ENCODE results near the gene MALRD1. TPM values are rescaled to one million over a fixed set of nuclear protein-coding genes. Genes with fewer than 3 reads are reported as not detected.

MALRD1 gene
- total RNA-seq, 1 donor = 1.7 TPM

- DNase-seq (ENCODE audit: low read depth) = peak; percentile 61
- TF ChIP-seq CTCF (IDR thresholded peaks at IDR 0.05; ENCODE audit: insufficient read depth, low read depth, low read length) = no peak
- no peak overlapping the region for H3K4me3 ChIP-seq (ENCODE audit: low read depth, low read length)
Measured at GRCh38 chr10:19656420-19657042, 607.9 kb downstream of the MALRD1 start.

- DNase-seq (ENCODE audit: low read depth) = no peak
- no peak overlapping the region for H3K4me3 ChIP-seq (ENCODE audit: low read depth, low read length)
- no peak for TF ChIP-seq CTCF (IDR thresholded peaks at IDR 0.05; ENCODE audit: insufficient read depth, low read depth, low read length)
Measured at GRCh38 chr10:19658131-19658530, 609.5 kb downstream of the MALRD1 start.

DNA sequence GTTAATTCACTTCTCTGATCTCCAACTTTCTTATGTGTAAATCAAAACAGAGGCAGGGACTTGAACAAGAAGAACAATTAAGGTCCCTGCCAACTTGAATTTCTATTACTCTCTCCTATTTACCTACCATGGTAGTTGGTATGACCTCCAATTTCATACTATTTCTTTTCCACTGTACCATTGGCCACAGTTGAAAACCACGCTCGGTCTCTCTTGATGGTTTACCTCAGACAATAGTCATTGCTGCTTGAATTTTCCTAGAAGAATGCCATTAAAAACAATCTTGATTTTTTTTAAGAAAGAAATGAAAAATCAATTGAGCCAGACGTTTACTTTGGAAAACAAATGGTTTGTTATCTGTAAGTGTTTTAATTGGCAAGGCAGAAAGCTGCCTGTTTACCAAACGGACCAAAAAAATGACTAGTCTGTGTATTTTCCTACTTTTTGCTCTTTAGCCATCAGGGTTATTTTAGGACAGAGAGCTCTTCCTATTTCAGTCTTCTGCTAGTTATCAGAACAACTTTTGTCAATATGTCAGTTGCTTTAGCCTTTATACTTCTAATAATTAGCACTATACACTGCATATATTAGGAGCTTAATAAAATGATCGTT is 610.1 kb downstream of the MALRD1 start:
- DNase-seq (ENCODE audit: low read depth) = no peak
- H3K4me3 ChIP-seq (ENCODE audit: low read depth, low read length) = no peak overlapping the region
- no peak for TF ChIP-seq CTCF (IDR thresholded peaks at IDR 0.05; ENCODE audit: insufficient read depth, low read depth, low read length)

- TF ChIP-seq CTCF (IDR thresholded peaks at IDR 0.05; ENCODE audit: insufficient read depth, low read depth, low read length) = no peak
- no peak overlapping the region for H3K4me3 ChIP-seq (ENCODE audit: low read depth, low read length)
- DNase-seq (ENCODE audit: low read depth) = no peak
Measured at GRCh38 chr10:19659920-19660655, 611.5 kb downstream of the MALRD1 start.

- no peak for DNase-seq (ENCODE audit: low read depth)
- peak; percentile 24 for TF ChIP-seq CTCF (IDR thresholded peaks at IDR 0.05; ENCODE audit: insufficient read depth, low read depth, low read length)
Measured at GRCh38 chr10:19663344-19663743, 614.7 kb downstream of the MALRD1 start.

DNA sequence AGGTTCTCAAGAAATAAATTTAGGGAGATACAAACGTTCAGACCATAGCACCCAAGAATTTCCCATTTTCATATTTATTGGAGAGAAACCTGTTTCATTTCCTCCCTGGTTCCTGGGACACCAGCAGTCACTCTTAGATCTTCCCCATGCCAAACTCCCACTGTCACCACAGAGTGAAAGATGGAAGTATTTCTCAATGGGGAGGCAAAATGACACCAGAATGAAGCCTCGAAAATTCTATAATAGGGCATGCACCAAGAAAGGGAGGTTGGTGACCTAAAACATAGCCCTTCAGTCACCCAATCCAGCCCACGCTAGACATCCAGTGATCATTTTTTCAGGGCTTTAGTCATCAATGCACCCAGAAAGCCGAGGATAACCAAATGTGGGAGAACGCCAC is 619.5 kb downstream of the MALRD1 start:
- no peak overlapping the region for H3K4me3 ChIP-seq (ENCODE audit: low read depth, low read length)
- no peak for DNase-seq (ENCODE audit: low read depth)
- no peak for TF ChIP-seq CTCF (IDR thresholded peaks at IDR 0.05; ENCODE audit: insufficient read depth, low read depth, low read length)

More at GRCh38 chr10:19663344-19663743, 614.7 kb downstream of the MALRD1 start:
- no peak overlapping the region for H3K4me3 ChIP-seq (ENCODE audit: low read depth, low read length)

Data from fibroblast of villous mesenchyme (primary cell).